Thyroid gland (tissue), 4 donors: ENCODE measurements around the gene CHN2.

Experiments
- CTCF ChIP-seq, 6 experiments: fragments of 200-600 bp in 3 of 6; fragments of 450-650 bp in 3 of 6; sonication (generic) in 3 of 6; IDR thresholded peaks; one replicate each; pipeline ENCODE4 v1.5.1; 2016 to 2019; ENCODE audit warnings: antibody characterized with exemption in 6 of 6, mild to moderate bottlenecking in 2 of 6, inconsistent platforms in 1 of 6, moderate library complexity in 1 of 6
- POLR2A ChIP-seq, 2 donors: fragments of 450-650 bp; IDR thresholded peaks; one replicate each; pipeline ENCODE4 v1.6.1; 2017; ENCODE audit warnings: antibody characterized with exemption in 2 of 2, mild to moderate bottlenecking in 2 of 2, moderate library complexity in 1 of 2

- TF ChIP-seq CTCF (IDR thresholded peaks at IDR 0.05) = no peak
- no peak for TF ChIP-seq POLR2A (IDR thresholded peaks at IDR 0.05)
Observed at GRCh38 chr7:29463504-29464158, 269.1 kb downstream of the CHN2 start.
